SK-N-SH treated with all-trans-retinoic acid at 6 μM for 48 hours (cell line): ENCODE data around the gene TNIK.

ENCODE experiments used
- ATAC-seq: fragments of 200-7000 bp; cut with Tn5 transposase; 3 replicates; pipeline ENCODE4 v1.9.1; 2020; ENCODE audit warnings: mild to moderate bottlenecking, moderate library complexity
- ARNTL ChIP-seq: fragments of 450-650 bp; formaldehyde crosslinking; IDR thresholded peaks from 2 replicates; pipeline ENCODE4 v1.5.0; 2020; ENCODE audit warnings: low read depth, mild to moderate bottlenecking, moderate library complexity, borderline replicate concordance
- BACH2 ChIP-seq: fragments of 250-450 bp; sonication (Bioruptor Pico); IDR thresholded peaks from 2 replicates; pipeline ENCODE4 v1.9.0; 2021; ENCODE audit warnings: mild to moderate bottlenecking, borderline replicate concordance
- CREB5 ChIP-seq: fragments of 250-450 bp; sonication (Bioruptor Pico); IDR thresholded peaks from 2 replicates; pipeline ENCODE4 v1.5.1; 2020; ENCODE audit warnings: low read depth, mild to moderate bottlenecking, moderate library complexity
- ESRRG ChIP-seq: fragments of 250-450 bp; sonication (Bioruptor Pico); IDR thresholded peaks from 2 replicates; pipeline ENCODE4 v1.6.1; 2021; ENCODE audit warnings: mild to moderate bottlenecking
- GLIS3 ChIP-seq: fragments of 250-450 bp; sonication (Bioruptor Pico); IDR thresholded peaks from 2 replicates; pipeline ENCODE4 v1.5.0; 2020; ENCODE audit warnings: mild to moderate bottlenecking, moderate library complexity
- ISL1 ChIP-seq: fragments of 250-450 bp; sonication (Bioruptor Pico); IDR thresholded peaks from 2 replicates; pipeline ENCODE4 v2.1.2; 2022; ENCODE audit warnings: mild to moderate bottlenecking, moderate library complexity
- OSR1 ChIP-seq: fragments of 250-450 bp; sonication (Bioruptor Pico); IDR thresholded peaks from 2 replicates; pipeline ENCODE4 v1.8.0; 2022; ENCODE audit warnings: moderate library complexity, mild to moderate bottlenecking, inconsistent platforms
- PPARA ChIP-seq: fragments of 250-450 bp; sonication (Bioruptor Pico); IDR thresholded peaks from 2 replicates; pipeline ENCODE4 v1.5.0; 2020; ENCODE audit warnings: mild to moderate bottlenecking, borderline replicate concordance
- SNAI2 ChIP-seq: fragments of 250-450 bp; sonication (Bioruptor Pico); IDR thresholded peaks from 2 replicates; pipeline ENCODE4 v1.5.0; 2020; ENCODE audit warnings: mild to moderate bottlenecking, moderate library complexity
- TCF4 ChIP-seq: fragments of 250-450 bp; sonication (Bioruptor Pico); IDR thresholded peaks from 2 replicates; pipeline ENCODE4 v1.8.0; 2021; ENCODE audit warnings: mild to moderate bottlenecking, moderate library complexity, borderline replicate concordance
- TOX ChIP-seq: fragments of 250-450 bp; sonication (Bioruptor Pico); IDR thresholded peaks from 2 replicates; pipeline ENCODE4 v1.8.0; 2021; ENCODE audit warnings: mild to moderate bottlenecking, moderate library complexity, borderline replicate concordance
- TSHZ2 ChIP-seq: fragments of 250-450 bp; sonication (Bioruptor Pico); IDR thresholded peaks from 2 replicates; pipeline ENCODE4 v1.5.0; 2020; ENCODE audit warnings: mild to moderate bottlenecking, moderate library complexity
- ZC3H10 ChIP-seq: fragments of 250-450 bp; sonication (Bioruptor Pico); IDR thresholded peaks from 2 replicates; pipeline ENCODE4 v1.5.1; 2021; ENCODE audit warnings: mild to moderate bottlenecking, moderate library complexity
- ZFP3 ChIP-seq: fragments of 250-450 bp; sonication (Bioruptor Pico); IDR thresholded peaks from 2 replicates; pipeline ENCODE4 v1.5.0; 2020; ENCODE audit warnings: mild to moderate bottlenecking, moderate library complexity
- ZFP30 ChIP-seq: fragments of 450-650 bp; formaldehyde crosslinking; IDR thresholded peaks from 2 replicates; pipeline ENCODE4 v1.5.0; 2022; ENCODE audit warnings: mild to moderate bottlenecking, moderate library complexity
- ZNF565 ChIP-seq: fragments of 450-650 bp; formaldehyde crosslinking; conservative IDR thresholded peaks from 2 replicates; pipeline ENCODE4 v1.5.0; 2020; ENCODE audit warnings: low read depth, mild to moderate bottlenecking, moderate library complexity
- TF ChIP-seq, protein P1 (sequence below): fragments of 250-450 bp; sonication (Bioruptor Pico); IDR thresholded peaks from 2 replicates; pipeline ENCODE4 v1.8.0; 2021; ENCODE audit warnings: low read depth, mild to moderate bottlenecking, moderate library complexity, borderline replicate concordance
- TF ChIP-seq, protein P2 (sequence below): fragments of 250-450 bp; sonication (Bioruptor Pico); IDR thresholded peaks from 2 replicates; pipeline ENCODE4 v1.5.1; 2021; ENCODE audit warnings: mild to moderate bottlenecking, moderate library complexity

Gene TNIK

GRCh38 chr3:171417813-171418212 is 42.4 kb downstream of the TNIK start:
- TF ChIP-seq TCF4: no peak
- no peak for TF ChIP-seq OSR1 (CRISPR knock-in tag)
- TF ChIP-seq ESRRG: no peak
- TF ChIP-seq ZNF565 (CRISPR knock-in tag): no peak
- TF ChIP-seq BACH2 (CRISPR knock-in tag): no peak
- no peak for TF ChIP-seq ZFP30
- TF ChIP-seq SNAI2 (CRISPR knock-in tag): no peak
- TF ChIP-seq TOX (CRISPR knock-in tag): no peak
- peak; percentile 59 for ATAC-seq

DNA sequence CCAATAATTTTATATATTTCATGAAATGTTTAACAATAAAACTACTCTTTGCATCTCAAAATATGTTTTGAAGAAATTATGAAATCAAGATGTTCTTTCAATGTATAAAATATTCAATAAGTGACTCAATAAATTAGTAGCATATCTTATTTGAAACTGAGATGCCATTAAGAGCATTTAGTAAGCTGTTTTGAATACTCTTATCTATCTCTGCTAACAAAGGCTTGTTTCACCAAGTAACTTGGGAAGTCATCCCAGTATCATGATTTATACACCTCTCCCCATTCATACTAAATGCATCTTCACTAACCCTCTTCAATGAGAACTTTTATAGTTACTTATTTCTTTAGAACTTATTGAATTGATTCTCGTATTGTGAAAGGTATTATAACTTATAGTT is 43.1 kb downstream of the TNIK start:
- TF ChIP-seq ESRRG (no peak), ISL1 (peak; percentile 84), OSR1 (CRISPR knock-in tag) (no peak), ZFP3 (CRISPR knock-in tag) (no peak)
- TF ChIP-seq, all 23 proteins: peak for 1
- ATAC-seq: peak; percentile 27; the same call in 1 of the 3 replicates

DNA sequence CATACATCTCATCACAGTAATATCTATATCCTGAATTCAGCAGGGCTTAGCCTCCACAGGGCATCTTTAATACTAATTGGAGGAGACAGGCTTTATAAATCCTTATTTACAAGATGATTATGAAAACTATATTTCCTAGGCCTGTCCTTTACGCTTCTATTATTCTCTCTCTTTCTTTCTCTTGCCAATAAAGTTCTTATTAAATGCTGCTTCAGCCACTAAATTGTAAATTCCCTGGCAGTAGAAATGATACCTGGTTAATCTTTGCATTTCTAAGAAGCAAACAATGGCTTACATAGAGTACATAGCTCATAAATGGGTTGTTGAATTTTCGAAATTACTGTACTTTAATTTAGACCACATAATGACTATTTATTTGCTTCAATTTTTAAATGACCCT is 43.5 kb downstream of the TNIK start:
- TF ChIP-seq ZC3H10 (CRISPR knock-in tag) (no peak), PPARA (CRISPR knock-in tag) (no peak), TSHZ2 (CRISPR knock-in tag) (no peak), ISL1 (no peak), ARNTL (CRISPR knock-in tag) (no peak)
- TF ChIP-seq, protein P1, sequence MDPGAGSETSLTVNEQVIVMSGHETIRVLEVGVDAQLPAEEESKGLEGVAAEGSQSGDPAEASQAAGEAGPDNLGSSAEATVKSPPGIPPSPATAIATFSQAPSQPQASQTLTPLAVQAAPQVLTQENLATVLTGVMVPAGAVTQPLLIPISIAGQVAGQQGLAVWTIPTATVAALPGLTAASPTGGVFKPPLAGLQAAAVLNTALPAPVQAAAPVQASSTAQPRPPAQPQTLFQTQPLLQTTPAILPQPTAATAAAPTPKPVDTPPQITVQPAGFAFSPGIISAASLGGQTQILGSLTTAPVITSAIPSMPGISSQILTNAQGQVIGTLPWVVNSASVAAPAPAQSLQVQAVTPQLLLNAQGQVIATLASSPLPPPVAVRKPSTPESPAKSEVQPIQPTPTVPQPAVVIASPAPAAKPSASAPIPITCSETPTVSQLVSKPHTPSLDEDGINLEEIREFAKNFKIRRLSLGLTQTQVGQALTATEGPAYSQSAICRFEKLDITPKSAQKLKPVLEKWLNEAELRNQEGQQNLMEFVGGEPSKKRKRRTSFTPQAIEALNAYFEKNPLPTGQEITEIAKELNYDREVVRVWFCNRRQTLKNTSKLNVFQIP (CRISPR knock-in tag): no peak
- TF ChIP-seq, protein P2, sequence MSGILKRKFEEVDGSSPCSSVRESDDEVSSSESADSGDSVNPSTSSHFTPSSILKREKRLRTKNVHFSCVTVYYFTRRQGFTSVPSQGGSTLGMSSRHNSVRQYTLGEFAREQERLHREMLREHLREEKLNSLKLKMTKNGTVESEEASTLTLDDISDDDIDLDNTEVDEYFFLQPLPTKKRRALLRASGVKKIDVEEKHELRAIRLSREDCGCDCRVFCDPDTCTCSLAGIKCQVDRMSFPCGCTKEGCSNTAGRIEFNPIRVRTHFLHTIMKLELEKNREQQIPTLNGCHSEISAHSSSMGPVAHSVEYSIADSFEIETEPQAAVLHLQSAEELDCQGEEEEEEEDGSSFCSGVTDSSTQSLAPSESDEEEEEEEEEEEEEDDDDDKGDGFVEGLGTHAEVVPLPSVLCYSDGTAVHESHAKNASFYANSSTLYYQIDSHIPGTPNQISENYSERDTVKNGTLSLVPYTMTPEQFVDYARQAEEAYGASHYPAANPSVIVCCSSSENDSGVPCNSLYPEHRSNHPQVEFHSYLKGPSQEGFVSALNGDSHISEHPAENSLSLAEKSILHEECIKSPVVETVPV (CRISPR knock-in tag): no peak
- peak; percentile 23; the same call in 2 of the 3 replicates for ATAC-seq

DNA sequence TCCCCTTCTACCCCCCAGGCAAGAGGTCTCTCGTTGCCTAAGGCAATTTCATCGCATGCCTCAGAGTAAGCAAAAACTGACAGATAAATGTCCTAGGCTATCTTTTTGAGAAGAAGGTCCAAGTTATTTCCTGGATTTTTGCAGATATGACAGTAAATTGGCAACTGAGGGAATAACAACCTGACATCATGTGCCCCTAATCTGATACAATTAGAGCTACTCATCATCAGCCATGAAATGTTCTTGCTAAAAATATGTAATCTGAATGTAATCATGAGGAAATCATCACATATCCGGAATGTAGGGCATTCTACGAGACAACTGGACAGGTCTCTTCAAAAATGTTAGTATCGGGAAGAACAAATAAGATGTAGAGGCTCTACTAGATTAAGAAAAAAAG is 44.1 kb downstream of the TNIK start:
- TF ChIP-seq ZFP3 (CRISPR knock-in tag): no peak
- no peak for TF ChIP-seq GLIS3 (CRISPR knock-in tag)
- peak; percentile 89 for TF ChIP-seq ISL1
- TF ChIP-seq ZNF565 (CRISPR knock-in tag): no peak
- TF ChIP-seq PPARA (CRISPR knock-in tag): no peak
- peak; percentile 64; the same call in 1 of the 2 replicates for TF ChIP-seq CREB5 (CRISPR knock-in tag)
- TF ChIP-seq TSHZ2 (CRISPR knock-in tag): no peak
- TF ChIP-seq, all 23 proteins: peak for 2
- ATAC-seq: peak; percentile 48
